ENCODE results near the gene RABGAP1.

The RABGAP1 gene

DNA sequence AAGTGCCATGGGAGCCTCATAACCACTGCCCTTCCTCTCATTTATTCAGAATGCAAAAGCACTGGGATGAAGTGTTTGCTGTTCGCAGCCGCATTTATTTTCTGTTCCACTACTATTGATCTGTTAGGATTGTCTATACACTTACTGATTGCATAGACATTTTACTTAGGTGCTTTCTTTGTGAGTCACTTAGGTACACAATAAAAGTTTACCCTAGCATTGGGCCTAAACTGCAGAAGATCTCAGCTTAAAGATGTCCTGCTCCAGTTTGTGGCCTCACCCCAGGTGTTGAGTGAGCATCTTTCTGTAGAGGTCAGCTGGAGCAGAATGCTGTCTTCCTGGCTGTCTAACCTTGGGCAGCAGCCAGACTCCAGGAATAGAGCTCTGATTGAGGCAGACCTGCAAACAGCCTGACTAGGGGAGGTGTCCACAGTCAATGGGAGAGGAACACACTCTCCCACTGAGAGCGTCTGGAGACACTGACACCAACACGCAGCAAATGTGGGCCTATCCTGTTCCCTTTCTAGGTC, 146.6 kb downstream of the RABGAP1 start:
- no peak for DNase-seq

DNA sequence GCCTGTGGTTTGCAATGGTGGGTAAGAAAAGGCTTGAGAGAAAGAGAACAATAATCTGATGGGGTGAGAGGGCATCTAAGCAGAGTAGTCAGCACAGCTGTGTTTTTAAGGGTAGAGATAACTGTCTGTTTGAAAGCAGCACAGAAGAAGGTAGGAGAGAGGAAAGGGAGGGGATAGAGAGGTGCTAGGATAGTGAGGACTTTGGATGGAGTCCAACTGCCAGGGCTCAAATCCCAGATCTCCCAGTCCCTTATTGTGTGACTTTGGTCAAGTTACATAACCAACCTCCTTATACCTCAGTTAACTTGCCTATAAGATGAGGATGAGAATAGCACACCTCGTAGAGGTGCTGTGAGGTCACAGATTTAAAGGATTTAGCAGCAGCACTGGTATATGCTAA, 148.2 kb downstream of the RABGAP1 start:
- no peak for DNase-seq

DNA sequence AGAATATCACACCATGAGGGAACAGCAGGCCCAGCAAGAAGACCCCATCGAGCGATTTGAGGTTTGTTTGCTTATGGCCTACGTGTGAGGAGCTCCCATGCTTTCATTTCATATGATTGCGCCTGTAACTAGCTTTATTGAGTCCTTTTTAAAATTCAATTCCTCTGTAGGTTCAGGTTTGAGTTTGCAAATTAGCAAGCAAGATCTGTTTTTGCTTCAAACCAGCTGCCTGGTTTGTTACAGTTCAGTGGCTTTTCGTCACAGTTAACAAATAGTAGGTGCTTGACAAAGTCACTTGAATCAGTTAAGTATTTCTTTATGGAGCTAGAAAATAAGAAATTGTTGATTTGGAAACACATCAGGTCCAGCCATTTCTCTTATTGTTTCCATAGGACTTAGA, 149.0 kb downstream of the RABGAP1 start:
- DNase-seq: no peak

DNA sequence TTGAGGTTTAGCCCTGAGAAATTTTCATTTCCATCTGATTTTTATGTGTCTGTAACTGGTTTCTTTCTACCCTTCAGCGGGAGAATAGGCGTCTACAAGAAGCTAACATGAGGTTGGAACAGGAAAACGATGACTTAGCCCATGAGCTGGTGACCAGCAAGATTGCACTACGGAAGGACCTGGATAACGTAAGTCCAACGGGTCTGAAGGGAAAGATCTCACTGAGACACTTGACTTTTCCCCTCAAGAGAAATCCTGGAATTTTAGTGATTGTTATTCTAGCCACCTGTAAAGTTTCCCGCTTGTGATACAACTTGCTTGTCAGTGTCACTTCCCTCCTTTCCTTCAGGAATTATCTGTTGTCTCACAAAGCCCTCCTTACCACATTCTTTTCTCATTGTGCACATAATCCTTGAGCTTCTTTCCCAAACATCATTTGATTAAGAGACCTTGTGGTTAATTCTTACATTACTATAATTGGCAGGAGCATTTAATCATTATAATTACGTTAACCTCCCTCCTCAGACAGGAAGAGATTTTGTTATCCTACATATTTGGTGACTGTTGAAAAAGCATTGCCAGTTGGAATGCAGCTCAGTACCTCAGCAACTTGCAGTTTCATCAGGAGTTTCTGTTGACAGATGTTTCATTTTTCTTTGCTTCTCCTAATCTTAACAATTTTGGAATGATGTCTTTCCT, 149.5 kb downstream of the RABGAP1 start:
- no peak for DNase-seq

DNA sequence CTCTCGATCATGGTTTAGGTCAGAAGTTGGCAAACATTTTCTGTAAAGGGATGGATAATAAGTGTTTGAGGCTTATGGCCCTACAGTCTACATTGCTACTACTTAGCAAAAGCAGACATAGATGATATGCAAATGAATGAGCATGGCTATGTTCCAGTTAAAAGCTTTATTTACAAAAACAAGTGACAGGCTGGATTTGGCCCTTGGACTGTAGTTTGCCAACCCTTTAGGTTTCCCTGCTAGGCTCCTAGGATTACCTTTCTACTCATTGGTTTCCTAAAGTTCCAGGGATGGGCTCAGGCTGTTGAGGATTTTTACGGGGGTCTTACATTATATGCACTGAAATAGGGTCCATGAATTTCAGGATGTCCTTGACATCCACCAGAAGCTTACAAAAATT, 150.1 kb downstream of the RABGAP1 start:
- DNase-seq: no peak

DNA sequence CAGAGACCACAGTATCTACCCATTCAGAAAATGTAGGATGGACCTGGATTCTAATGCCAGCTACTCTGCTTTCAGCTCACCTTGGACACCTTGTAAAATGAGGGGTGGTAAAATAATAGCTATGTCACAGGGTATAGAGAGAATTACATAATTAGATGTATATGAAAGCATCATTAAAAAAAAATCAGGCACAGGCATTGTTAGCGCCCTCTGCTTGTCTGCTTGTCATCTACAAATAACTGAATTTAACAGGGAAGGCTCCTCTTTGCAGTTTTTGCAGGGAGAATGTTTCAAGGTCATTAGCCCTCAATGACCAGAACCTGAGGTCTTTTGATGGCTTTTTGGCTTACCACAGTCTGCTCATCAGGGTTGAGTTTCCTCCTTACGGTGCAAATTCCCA, 150.6 kb downstream of the RABGAP1 start:
- DNase-seq: no peak

DNA sequence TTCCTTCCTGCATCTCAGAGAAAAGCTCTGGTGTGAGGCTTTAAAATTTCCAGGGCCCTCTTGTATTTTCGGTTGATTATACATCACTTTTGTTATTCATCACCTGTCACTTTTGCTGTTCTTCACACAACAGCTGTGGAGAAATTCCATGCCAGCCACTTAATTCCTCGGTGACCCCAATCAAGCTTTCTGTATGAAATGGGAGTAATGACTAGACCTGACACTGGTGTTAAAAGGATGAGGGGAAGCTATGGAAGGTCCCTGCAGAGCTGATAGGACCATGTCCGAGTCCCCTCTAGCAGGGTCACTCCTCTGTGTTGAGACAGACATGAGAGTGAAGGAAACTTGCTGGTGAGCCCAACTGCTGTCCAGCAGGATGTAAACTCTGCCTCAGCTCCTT, 152.3 kb downstream of the RABGAP1 start:
- DNase-seq: no peak

DNA sequence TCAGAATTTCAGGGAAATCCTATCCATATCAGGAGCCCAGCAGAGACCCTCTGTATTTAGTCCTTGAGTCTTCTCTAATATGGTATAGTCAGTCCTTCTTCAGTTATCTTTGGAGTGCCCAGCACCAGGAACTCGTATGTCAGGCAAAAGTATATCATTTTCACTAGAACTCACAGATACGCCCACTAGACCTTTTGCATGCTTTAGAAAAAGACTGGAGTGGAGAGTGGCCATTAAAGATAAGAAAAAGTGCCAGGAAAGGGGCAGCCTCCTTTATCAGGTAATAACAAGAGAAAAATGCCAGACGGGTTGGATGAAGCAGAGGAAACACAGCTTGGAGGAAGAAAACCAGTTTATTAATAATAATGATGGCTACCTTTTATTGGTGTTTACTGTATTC, 156.2 kb downstream of the RABGAP1 start:
- no peak for DNase-seq

DNA sequence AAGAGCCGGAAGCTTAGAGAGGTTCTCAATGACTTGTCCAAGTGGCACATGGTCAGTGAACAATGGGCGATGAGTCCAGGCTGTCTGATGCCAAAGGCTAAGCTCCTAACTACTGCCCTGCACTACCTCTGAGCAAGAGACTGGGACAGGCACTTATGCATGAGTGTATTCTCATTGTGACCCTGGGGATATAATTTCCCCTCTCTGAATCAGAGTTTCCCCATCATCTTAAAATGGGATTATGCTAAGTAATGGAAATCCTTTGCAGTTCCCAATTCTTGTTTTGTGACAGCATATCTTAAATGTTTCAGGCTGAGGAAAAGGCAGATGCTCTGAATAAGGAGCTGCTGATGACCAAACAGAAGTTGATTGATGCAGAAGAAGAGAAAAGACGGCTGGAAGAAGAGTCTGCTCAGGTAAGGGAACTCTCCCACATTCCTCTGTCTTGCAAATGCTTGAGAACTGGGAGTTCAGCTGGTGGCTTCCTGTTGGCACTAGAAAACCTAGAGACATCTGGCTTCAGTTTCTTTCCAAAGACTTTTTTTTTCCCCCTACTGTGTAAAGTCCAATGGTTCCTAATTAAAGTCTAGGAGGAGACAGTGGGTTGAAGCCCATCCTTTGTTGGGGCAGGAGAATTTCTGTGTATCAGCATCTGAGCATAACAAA, 156.7 kb downstream of the RABGAP1 start:
- DNase-seq: no peak

DNA sequence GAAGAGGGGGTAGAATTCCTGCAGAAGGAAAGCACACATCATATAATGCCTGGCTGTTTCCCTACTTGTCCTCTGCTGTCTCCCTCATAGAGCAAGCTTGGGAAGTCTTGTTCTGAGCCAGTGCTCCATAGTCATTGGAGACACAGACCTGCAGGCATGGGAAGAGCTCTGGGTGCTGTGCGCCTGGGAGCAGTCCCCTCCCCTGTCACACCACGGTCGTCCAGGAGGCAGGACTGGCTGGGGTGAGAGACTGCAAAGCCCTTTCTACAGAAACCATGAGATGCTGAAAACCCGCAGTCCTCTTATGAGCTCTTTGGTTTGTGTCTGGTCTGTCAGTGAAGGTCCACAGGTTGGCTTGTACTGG, 157.3 kb downstream of the RABGAP1 start:
- no peak for DNase-seq

DNA sequence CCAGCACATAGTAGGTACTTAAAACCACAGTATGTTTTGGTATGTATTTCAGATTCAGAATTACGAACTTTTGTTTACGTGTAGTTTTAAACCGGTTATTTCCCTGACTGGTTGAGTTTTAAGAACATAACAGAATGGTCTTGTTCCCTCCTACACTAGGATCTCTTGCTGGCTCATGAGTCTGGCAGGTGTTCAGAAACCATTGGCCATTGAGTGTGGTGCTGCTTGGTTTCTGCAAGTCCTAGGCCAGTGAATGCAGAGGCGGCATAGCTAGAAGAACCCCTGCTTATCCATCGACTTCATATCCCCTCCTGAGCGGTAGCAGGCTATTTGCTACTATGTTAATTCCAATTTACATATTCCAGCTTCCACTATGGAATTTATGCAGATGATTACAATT, 158.2 kb downstream of the RABGAP1 start:
- DNase-seq: no peak

DNA sequence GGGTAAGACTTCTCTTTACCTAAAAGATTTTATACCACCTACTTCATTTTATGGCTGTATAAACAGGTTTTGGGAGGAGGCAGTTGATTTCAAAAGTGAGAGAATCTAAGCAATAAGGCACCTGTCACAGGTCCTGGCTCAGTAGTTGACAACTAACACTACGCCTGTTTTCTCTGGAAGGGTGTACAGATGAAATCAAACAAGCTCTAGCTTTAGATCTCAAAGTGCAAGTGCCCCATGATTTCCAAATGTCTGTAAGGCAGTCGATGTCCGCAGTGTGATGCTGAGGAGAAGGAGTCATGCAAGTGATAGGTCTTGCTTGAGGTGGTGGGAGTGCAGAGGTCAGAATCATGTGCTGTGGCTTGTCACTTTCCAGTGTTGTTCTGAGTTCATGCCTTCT, 158.7 kb downstream of the RABGAP1 start:
- no peak for DNase-seq

DNA sequence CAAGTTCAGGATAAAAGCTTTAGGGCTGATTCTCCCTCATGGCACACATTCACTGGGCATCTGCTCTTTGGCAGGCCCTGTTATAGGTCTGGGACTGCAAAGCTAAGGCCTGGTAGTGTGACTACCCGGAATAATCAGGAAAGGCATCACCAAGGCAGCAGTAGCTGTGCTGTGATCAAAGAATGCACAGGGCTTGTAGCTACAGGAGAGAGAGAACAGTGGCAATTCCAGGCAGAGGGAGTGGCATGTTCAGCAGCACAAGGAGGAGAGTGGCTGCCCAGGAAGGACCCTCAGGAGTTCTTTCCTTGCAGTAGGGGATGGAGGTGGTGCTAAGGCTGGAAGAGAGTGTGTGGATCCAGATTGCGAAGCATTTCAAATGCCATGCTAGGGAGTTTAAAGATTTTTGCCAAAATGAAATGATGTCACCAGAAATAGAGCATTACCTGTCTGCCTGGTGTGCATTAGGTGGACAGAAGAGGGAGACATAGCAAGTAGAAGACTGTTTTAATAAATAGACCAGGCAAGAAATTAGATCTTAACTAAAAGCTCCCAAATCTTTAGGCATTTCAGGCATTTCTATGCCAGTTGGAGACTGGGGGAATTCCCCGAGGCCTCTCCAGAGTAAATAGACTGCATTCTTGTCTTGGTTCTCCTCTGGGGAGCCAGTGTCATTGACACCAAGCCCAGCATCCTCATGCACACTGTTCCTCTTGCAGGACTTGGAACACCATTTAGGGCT, 161.7 kb downstream of the RABGAP1 start:
- DNase-seq: no peak

DNA sequence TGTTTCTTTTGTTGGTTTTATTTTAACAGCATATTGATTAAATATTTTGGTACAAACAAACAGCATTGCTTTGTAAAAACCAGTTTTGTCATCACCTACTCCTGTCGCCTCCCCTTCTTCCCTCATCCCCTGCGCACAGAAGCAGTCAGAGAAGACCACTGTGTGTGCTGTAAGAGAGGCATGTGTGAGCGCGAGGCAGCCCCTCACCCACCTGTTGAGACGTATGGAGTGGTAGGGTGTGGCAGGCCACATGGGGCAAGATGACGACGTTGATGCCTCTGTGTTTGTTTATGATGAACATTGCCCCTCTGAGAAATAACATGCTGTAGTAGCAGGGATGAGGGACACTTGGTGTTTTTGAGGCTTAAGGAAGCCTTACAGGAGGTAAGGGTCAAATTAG, 164.0 kb downstream of the RABGAP1 start:
- no peak for DNase-seq

DNA sequence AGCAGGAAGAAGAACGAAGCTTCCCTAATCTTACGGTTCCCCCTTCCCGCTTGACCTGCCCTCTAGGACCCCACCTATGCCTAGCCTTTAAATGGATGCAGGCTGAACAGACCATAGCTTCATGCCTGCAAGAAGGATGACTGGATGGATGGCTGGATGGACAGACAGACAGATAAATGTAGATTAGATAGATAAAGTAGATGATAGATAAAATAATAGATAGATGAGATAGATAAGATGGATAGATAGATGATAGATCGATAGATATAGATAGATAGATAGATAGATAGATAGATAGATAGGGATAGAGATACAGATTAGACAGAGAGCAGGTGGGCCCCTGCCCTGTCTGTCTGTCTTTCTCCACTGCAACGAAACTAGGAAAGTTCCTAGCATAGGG, 164.7 kb downstream of the RABGAP1 start:
- no peak for DNase-seq

DNA sequence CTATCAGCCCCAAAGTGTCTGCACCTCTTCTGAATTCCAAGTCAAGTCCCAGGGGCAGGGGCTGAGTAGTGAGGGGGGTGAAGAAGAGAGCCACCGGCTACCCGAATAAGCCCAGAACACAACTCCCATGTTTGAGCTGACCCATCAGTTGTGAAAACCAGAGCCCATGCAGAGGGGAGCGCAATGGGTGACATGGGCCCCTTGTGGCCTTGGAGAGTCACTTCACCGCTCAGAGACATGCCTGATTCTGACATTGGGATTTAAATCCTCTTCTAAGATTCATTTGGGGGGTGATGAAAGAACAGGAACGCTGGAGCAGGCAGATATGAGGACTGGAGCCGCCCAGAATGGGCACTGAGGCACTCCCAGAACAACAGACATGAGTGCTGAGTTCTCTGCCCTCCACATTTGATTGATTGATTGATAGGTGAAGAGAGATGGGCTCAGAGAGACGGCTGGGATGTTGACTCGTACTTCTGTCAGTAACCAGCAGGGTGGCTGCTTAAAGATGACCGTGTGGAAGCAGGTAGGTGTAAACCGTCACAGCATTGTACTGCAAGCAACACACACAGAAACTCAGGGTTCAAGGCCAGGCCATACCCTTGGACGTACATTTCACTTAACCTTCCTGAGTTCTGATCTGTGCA, 166.9 kb downstream of the RABGAP1 start:
- no peak for DNase-seq

DNA sequence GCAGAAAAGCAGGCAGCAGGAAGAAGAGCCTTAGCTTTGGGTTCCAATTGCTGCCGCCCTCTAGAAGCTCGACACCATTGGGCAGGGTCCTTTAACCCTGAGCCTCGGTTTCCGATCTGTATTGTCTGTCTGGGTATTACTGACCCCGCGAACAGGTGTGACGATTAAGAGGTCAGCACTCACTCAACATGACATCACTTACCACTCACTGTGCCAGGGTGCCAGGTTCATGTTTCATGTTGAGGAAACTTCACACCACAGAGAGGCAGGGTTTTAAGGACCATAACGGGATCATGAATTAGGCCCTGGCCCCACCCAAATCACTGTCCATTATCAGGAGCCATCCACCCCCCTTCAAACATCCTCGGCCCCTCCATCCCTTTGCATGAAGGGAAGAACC, 168.2 kb downstream of the RABGAP1 start:
- DNase-seq: no peak

DNA sequence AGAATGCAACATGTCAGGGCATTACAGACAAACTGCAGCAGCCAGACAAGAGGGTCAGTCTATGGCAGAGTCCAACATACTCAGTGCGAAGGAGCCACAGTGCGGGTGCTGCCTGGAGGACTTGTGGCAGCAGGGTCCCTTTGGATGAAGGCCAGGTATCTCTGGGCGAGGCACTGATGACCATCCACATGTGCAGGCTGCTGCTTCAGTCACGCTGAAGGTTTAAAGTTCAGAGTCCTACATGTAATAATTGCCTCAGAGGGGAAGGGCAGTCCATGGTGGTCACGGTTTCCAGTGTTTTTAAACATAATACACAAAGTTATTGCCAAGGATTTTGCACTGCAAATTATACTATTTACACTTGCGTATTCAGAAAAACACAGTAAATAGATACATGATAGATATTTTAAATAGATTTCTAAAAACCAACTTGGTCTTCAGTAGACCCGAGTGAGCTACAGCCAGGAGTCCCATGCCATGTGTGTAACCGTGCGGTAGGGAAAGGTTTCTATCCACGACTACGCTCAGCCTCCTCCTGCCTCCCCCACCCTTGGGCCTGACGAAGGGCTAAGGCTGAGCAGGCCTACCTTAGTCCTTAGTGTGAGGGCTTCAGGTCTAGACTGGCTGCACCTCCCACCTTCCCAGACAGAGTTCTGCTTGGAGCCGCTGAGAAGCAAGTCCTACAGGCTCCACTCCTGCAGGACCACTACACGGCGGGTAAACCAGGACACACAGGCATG, 168.9 kb downstream of the RABGAP1 start:
- DNase-seq: no peak

DNA sequence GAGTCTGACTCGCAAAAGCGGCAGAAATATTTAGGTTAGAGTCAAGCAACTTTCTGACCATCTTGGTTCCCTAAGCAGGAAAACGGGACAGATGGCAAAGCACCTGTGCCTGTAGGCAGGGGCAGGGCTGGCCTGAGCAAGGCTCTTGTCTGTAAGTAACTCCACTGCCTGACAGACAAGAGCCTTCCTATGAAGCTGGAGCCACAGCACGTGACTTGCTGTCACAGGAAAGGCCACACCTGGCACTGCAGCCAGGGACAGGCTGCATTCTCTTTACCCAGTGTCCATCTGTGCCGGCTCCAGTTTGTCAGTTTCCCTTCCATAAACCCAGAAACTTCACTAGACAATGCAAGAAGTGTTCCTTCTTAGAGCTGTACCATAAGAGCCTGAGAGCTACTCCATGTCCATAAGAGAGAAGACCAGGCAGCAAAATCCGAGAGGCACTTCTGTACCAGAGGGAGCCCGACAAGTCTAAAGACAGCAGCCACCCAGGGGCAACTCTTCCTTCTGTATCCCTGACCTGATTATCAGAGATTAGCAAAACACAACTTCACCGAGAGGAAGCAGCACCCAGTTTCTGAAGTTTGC, 170.7 kb downstream of the RABGAP1 start:
- DNase-seq: no peak

DNA sequence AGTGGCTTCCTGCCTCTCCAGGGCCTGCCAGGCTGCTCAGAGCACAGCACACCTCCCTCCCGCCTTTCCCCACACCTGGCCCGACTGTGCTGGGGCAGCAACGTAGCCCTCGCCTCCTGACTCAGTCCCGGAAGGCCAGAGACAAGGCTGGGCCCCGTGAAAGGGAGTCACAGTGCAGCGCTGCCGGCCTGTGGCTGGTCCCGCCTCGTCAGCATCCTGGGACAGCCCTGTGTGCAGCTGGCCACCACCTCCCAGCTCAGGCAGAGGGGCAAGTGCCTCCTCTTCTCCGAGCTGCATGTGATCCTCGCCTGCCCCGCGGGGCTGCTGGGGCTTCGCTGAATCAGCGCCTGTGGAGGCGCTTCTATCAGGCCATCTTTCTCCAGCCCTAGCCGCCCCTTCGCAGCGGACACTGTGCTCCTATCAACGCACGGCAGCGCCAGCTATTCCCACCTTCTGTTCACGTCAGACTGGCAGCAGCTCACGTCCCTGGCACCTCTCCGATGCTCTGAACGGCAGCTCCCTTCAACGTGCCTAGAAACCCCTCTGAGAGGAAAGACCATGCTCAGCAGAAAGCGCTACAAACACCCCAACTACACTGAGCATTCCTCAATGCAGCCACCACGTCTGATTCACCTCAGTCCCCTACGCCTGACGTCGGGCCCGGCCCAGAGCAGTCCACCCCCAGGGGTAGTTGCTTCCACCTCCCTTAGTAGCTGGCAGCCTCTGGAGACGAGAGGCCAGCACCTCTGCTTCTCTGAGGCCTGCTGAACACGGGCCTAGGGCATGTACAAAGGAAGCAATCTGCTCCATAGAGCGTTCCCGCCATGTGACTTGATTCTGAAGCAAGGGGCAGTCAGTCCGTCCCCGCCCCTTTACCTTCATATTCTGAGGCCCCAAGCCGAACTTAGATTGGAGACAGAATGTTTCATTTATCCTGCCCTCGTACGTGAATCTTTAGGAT, 171.5 kb downstream of the RABGAP1 start:
- DNase-seq: no peak

DNA sequence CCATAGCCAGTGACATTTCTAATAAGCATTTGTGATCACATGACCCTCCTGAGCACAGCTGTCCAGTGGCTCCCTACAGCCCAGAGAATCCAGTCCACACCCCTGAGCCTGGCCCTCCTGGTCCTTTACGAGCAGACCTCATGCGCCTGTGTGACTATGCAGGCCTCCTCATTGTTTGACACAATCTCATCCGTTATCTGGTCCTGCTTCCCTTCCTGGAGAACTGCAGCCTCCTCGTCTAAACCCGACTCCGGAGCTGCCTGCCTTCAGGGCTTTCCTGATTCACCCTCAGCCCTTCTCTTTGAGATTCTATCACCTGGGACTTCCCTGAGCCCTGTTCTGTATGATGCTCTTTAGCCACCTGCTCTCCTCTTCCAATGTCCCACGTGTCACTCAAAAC, 172.4 kb downstream of the RABGAP1 start:
- DNase-seq: no peak
